SK-N-SH (cell line): ENCODE measurements around the gene VAV1. TPM values are rescaled to one million over a fixed set of nuclear protein-coding genes. Genes with fewer than 3 reads are reported as not detected.

ENCODE experiments used
- CTCF ChIA-PET: fragments of 300-600, 350-600 bp; formaldehyde crosslinking; extraction: SDS; loops from one replicate; lab custom pipeline; 2021; lab: Yijun Ruan, JAX
- POLR2A ChIA-PET: fragments of 350-600 bp; sonication (Branson Sonifier 250); formaldehyde crosslinking; extraction: SDS; loops from one replicate; lab custom pipeline; 2020; ENCODE audit warnings: antibody characterized with exemption, inconsistent platforms; lab: Yijun Ruan, JAX
- DNase-seq: peaks from one replicate; pipeline ENCODE4 v3.0.0; 2012
- H2AFZ ChIP-seq: fragments of 200-600 bp; sonication (generic); 2 replicates; pipeline ENCODE4 v1.8.1; 2016; ENCODE audit warnings: antibody characterized with exemption, mild to moderate bottlenecking, low read depth
- H3F3A ChIP-seq: fragments of 200-600 bp; sonication (generic); replicated peaks from 2 replicates; pipeline ENCODE3; 2016; ENCODE audit warnings: antibody characterized with exemption, mild to moderate bottlenecking; ENCODE audit not compliant: insufficient read depth
- H3K27ac ChIP-seq, 2 experiments: fragments of 200-500 bp in 1 of 2; fragments of 200-600 bp in 1 of 2; sonication (Bioruptor generic) in 1 of 2; sonication (generic), shearing (Covaris generic) in 1 of 2; 2 replicates each; pipeline versions ENCODE4 v1.5.1 to v1.6.1; 2014 to 2016; ENCODE audit warnings: low read depth in 2 of 2, inconsistent platforms in 1 of 2, low read length in 1 of 2, mild to moderate bottlenecking in 1 of 2, mixed read lengths in 1 of 2
- H3K27me3 ChIP-seq: fragments of 200-600 bp; sonication (generic), shearing (Covaris generic); 2 replicates; pipeline ENCODE4 v1.6.1; 2016; ENCODE audit warnings: mixed run types; ENCODE audit not compliant: insufficient read depth
- H3K36me3 ChIP-seq, 2 experiments: fragments of 200-500 bp in 1 of 2; fragments of 200-600 bp in 1 of 2; sonication (Bioruptor generic) in 1 of 2; sonication (generic) in 1 of 2; replicated peaks in 1 of 2; 2 replicates each; pipeline versions ENCODE3 to v1.5.1; 2014 to 2016; ENCODE audit warnings: low read length in 1 of 2, mild to moderate bottlenecking in 1 of 2; ENCODE audit not compliant: insufficient read depth in 2 of 2, control insufficient read depth in 1 of 2
- H3K4me1 ChIP-seq, 2 experiments: fragments of 200-500 bp in 1 of 2; fragments of 200-600 bp in 1 of 2; sonication (Bioruptor generic) in 1 of 2; sonication (generic), shearing (Covaris generic) in 1 of 2; 2 replicates each; pipeline versions ENCODE4 v1.5.1 to v1.6.1; 2014 to 2016; ENCODE audit warnings: low read depth in 1 of 2, low read length in 1 of 2, mixed run types in 1 of 2; ENCODE audit not compliant: insufficient read depth in 2 of 2, control insufficient read depth in 1 of 2
- H3K4me2 ChIP-seq: fragments of 200-600 bp; sonication (generic), shearing (Covaris generic); 2 replicates; pipeline ENCODE4 v1.6.1; 2017; ENCODE audit warnings: mixed run types
- H3K4me3 ChIP-seq, 2 experiments: fragments of 200-500 bp in 1 of 2; fragments of 200-600 bp in 1 of 2; sonication (Bioruptor generic) in 1 of 2; sonication (generic), shearing (Covaris generic) in 1 of 2; 2 replicates each; pipeline versions ENCODE4 v1.5.1 to v1.8.1; 2014 to 2016; ENCODE audit warnings: low read depth in 2 of 2, inconsistent platforms in 1 of 2, low read length in 1 of 2, mild to moderate bottlenecking in 1 of 2, mixed read lengths in 1 of 2, moderate library complexity in 1 of 2
- H3K79me2 ChIP-seq: fragments of 200-600 bp; sonication (generic); 2 replicates; pipeline ENCODE4 v1.8.1; 2017; ENCODE audit warnings: mild to moderate bottlenecking; ENCODE audit not compliant: insufficient read depth
- H3K9ac ChIP-seq: fragments of 200-600 bp; sonication (generic); 2 replicates; pipeline ENCODE4 v1.6.1; 2017; ENCODE audit warnings: mixed run types
- H3K9me2 ChIP-seq: fragments of 200-600 bp; sonication (generic); 2 replicates; pipeline ENCODE4 v1.6.1; 2017; ENCODE audit warnings: mixed run types
- H3K9me3 ChIP-seq: fragments of 200-600 bp; sonication (generic); 2 replicates; pipeline ENCODE4 v1.6.1; 2017; ENCODE audit warnings: mixed run types, mild to moderate bottlenecking, moderate library complexity
- H4K20me1 ChIP-seq: fragments of 200-600 bp; sonication (generic); 2 replicates; pipeline ENCODE4 v1.6.1; 2017; ENCODE audit warnings: mild to moderate bottlenecking, mixed run types; ENCODE audit not compliant: insufficient read depth
- CHD2 ChIP-seq: fragments of 150-350 bp; IDR thresholded peaks from 2 replicates; pipeline ENCODE4 v1.6.1; 2018; ENCODE audit warnings: low read length; ENCODE audit not compliant: partially characterized antibody
- ELF1 ChIP-seq: IDR thresholded peaks from 2 replicates; pipeline ENCODE4 v1.4.0; 2012
- EZH2phosphoT487 ChIP-seq: fragments of 200-600 bp; sonication (generic); IDR thresholded peaks from 2 replicates; pipeline ENCODE4 v1.6.1; 2017; ENCODE audit warnings: low read depth, mixed run types, mild to moderate bottlenecking, antibody characterized with exemption, moderate library complexity, borderline replicate concordance
- FOSL2 ChIP-seq: IDR thresholded peaks from 2 replicates; pipeline ENCODE4 v1.4.0; 2012; ENCODE audit warnings: low read depth, mild to moderate bottlenecking, moderate library complexity, borderline replicate concordance
- FOXM1 ChIP-seq: IDR thresholded peaks from 2 replicates; pipeline ENCODE4 v1.4.0; 2012; ENCODE audit warnings: low read depth, mild to moderate bottlenecking
- JUND ChIP-seq: IDR thresholded peaks from 2 replicates; pipeline ENCODE4 v1.4.0; 2012
- MEF2A ChIP-seq: IDR thresholded peaks from 2 replicates; pipeline ENCODE4 v1.4.0; 2012; ENCODE audit warnings: low read depth, borderline replicate concordance
- MXI1 ChIP-seq: IDR thresholded peaks from 2 replicates; pipeline ENCODE4 v1.6.1; 2012; ENCODE audit warnings: mild to moderate bottlenecking, low read depth, low read length, improper control_type of control experiment
- NRF1 ChIP-seq: IDR thresholded peaks from 2 replicates; pipeline ENCODE4 v1.6.1; 2012; ENCODE audit warnings: low read depth, mild to moderate bottlenecking, low read length
- RAD21 ChIP-seq: IDR thresholded peaks from 2 replicates; pipeline ENCODE4 v1.6.1; 2012; ENCODE audit warnings: mild to moderate bottlenecking, low read length
- RCOR1 ChIP-seq: fragments of 150-350 bp; IDR thresholded peaks from 2 replicates; pipeline ENCODE4 v1.6.1; 2017; ENCODE audit warnings: antibody characterized with exemption, low read length
- RFX5 ChIP-seq: IDR thresholded peaks from 2 replicates; pipeline ENCODE4 v1.6.1; 2012; ENCODE audit warnings: mild to moderate bottlenecking, improper control_type of control experiment, low read length
- SIN3A ChIP-seq: IDR thresholded peaks from 2 replicates; pipeline ENCODE4 v1.6.1; 2012; ENCODE audit warnings: low read depth, mild to moderate bottlenecking, low read length, moderate library complexity, borderline replicate concordance
- SMC3 ChIP-seq: IDR thresholded peaks from 2 replicates; pipeline ENCODE4 v1.6.1; 2012; ENCODE audit warnings: low read depth, low read length, improper control_type of control experiment
- TCF12 ChIP-seq: IDR thresholded peaks from 2 replicates; pipeline ENCODE4 v1.4.0; 2012
- TEAD4 ChIP-seq: IDR thresholded peaks from 2 replicates; pipeline ENCODE4 v1.4.0; 2012; ENCODE audit warnings: mild to moderate bottlenecking, borderline replicate concordance; ENCODE audit not compliant: insufficient read depth
- YY1 ChIP-seq: IDR thresholded peaks from 2 replicates; pipeline ENCODE4 v1.4.0; 2012; ENCODE audit warnings: low read depth, mild to moderate bottlenecking
- WGBS: methylation state at CpG from one replicate; pipeline ENCODE4 v1.1.6; 2017; ENCODE audit warnings: low lambda C conversion rate; 5-methylcytosine and 5-hydroxymethylcytosine counted together
- polyA plus RNA-seq, 3 experiments: library from polyadenylated mRNA; depleted of rRNA; stranded (reverse); fragments of >200 nt; gene quantifications; 2 replicates each; pipeline ENCODE4 v1.2.3, GENCODE V29; 2012
- TF ChIP-seq, protein P1 (sequence below): IDR thresholded peaks from 2 replicates; pipeline ENCODE4 v1.6.1; 2012; ENCODE audit warnings: mild to moderate bottlenecking, low read depth, low read length, moderate library complexity
- TF ChIP-seq, protein P2 (sequence below): fragments of 150-350 bp; IDR thresholded peaks from 2 replicates; pipeline ENCODE4 v1.6.1; 2016; ENCODE audit warnings: mild to moderate bottlenecking, low read depth, low read length
- TF ChIP-seq, protein P3 (sequence below): fragments of 200-600 bp; sonication (generic); IDR thresholded peaks from 2 replicates; pipeline ENCODE4 v1.6.1; 2017; ENCODE audit warnings: antibody characterized with exemption, mild to moderate bottlenecking, moderate library complexity

The VAV1 gene
- polyA plus RNA-seq, 1 of the 3 experiments (the other 2 are of a cell fraction), result 0.02 TPM

DNA sequence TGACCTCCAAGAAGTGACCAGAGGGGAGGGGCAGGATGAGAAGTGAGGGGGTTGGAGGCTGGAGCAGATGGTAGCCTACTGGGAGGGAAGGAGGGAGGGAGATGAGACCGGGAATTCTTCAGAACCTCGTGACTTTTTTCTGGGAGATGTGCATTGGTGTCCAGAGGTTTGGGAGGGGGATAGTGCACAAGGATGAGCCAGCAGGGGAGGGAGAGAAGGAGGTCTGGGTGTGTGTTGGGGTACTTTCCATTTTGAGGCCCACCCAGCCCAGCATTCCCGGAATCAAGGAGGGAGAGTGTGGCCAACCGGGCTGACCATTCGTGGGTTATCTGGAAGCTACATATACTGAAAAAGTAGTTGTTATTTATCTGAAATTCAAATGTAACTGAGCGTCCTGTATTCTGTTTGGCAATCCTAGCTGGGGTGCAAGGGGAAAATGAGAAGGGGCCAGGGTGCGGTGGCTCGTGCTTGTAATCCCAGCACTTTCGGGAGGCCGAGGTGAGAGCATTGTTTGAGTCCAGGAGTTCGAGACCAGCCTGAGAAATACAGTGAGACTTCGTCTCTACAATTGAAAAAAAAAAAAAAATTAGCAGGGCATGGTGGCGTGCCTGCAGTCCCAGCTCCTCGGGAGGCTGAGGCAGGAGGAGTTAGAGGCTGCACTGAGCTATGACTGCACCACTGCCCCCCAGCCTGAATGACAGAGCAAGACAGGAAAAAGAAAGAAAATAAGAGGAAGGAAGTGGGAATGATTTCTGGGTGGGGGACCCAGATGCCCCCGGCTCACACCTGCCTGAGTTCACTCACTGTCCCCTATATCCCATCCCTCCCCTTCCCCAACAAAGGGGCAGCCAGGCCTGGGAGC, 47.6 kb upstream of the VAV1 start:
- peaks cover 11% of the 10 kb centered on the region for H3K27me3 ChIP-seq
- no peaks in the 10 kb centered on the region for H3K4me1 ChIP-seq
- H3F3A ChIP-seq, result no peaks in the 10 kb centered on the region
- POLR2A ChIA-PET, result no interaction called here
- no peaks in the 10 kb centered on the region for H3K79me2 ChIP-seq
- CTCF ChIA-PET, result interaction anchor here (1.4 to 1.5 kb wide), 2 partner anchors 8 to 9 kb away, joined by 3 to 4 read pairs; no protein-coding TSS in a partner anchor
- no peaks in the 10 kb centered on the region for H3K9me2 ChIP-seq
- DNase-seq, result no peak
- H3K9ac ChIP-seq, result no peak overlapping the region
- TF ChIP-seq SIN3A, result no peak
- no peak for TF ChIP-seq RFX5
- TF ChIP-seq ELF1, result no peak
- TF ChIP-seq RAD21, result no peak
- TF ChIP-seq YY1, result no peak
- TF ChIP-seq, protein P1, sequence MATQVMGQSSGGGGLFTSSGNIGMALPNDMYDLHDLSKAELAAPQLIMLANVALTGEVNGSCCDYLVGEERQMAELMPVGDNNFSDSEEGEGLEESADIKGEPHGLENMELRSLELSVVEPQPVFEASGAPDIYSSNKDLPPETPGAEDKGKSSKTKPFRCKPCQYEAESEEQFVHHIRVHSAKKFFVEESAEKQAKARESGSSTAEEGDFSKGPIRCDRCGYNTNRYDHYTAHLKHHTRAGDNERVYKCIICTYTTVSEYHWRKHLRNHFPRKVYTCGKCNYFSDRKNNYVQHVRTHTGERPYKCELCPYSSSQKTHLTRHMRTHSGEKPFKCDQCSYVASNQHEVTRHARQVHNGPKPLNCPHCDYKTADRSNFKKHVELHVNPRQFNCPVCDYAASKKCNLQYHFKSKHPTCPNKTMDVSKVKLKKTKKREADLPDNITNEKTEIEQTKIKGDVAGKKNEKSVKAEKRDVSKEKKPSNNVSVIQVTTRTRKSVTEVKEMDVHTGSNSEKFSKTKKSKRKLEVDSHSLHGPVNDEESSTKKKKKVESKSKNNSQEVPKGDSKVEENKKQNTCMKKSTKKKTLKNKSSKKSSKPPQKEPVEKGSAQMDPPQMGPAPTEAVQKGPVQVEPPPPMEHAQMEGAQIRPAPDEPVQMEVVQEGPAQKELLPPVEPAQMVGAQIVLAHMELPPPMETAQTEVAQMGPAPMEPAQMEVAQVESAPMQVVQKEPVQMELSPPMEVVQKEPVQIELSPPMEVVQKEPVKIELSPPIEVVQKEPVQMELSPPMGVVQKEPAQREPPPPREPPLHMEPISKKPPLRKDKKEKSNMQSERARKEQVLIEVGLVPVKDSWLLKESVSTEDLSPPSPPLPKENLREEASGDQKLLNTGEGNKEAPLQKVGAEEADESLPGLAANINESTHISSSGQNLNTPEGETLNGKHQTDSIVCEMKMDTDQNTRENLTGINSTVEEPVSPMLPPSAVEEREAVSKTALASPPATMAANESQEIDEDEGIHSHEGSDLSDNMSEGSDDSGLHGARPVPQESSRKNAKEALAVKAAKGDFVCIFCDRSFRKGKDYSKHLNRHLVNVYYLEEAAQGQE, result no peak
- no peak for TF ChIP-seq JUND
- no peak for TF ChIP-seq FOXM1
- TF ChIP-seq EZH2phosphoT487, result no peak
- TF ChIP-seq, protein P2, sequence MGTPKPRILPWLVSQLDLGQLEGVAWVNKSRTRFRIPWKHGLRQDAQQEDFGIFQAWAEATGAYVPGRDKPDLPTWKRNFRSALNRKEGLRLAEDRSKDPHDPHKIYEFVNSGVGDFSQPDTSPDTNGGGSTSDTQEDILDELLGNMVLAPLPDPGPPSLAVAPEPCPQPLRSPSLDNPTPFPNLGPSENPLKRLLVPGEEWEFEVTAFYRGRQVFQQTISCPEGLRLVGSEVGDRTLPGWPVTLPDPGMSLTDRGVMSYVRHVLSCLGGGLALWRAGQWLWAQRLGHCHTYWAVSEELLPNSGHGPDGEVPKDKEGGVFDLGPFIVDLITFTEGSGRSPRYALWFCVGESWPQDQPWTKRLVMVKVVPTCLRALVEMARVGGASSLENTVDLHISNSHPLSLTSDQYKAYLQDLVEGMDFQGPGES, result no peak
- no peak for TF ChIP-seq TEAD4
- no peak for TF ChIP-seq SMC3
- TF ChIP-seq MEF2A, result no peak
- no peak for TF ChIP-seq NRF1
- no peak for TF ChIP-seq RCOR1
- TF ChIP-seq CHD2, result no peak
- TF ChIP-seq FOSL2, result no peak
- TF ChIP-seq, protein P3, sequence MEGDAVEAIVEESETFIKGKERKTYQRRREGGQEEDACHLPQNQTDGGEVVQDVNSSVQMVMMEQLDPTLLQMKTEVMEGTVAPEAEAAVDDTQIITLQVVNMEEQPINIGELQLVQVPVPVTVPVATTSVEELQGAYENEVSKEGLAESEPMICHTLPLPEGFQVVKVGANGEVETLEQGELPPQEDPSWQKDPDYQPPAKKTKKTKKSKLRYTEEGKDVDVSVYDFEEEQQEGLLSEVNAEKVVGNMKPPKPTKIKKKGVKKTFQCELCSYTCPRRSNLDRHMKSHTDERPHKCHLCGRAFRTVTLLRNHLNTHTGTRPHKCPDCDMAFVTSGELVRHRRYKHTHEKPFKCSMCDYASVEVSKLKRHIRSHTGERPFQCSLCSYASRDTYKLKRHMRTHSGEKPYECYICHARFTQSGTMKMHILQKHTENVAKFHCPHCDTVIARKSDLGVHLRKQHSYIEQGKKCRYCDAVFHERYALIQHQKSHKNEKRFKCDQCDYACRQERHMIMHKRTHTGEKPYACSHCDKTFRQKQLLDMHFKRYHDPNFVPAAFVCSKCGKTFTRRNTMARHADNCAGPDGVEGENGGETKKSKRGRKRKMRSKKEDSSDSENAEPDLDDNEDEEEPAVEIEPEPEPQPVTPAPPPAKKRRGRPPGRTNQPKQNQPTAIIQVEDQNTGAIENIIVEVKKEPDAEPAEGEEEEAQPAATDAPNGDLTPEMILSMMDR, result no peak
- no peak for TF ChIP-seq MXI1
- no peak for TF ChIP-seq TCF12
- H3K9me3 ChIP-seq, result no peaks in the 10 kb centered on the region
- WGBS, result 40% methylated on average over 15 of the region's 15 CpGs
- no peak overlapping the region for H3K4me2 ChIP-seq
- H3K4me3 ChIP-seq, result no peak overlapping the region
- no peaks in the 10 kb centered on the region for H3K36me3 ChIP-seq
- H2AFZ ChIP-seq, result no peak overlapping the region
- no peak overlapping the region for H3K27ac ChIP-seq
- H4K20me1 ChIP-seq, result no peaks in the 10 kb centered on the region
